ENCODE measurements around the gene SMDT1. TPM values are rescaled to one million over a fixed set of nuclear protein-coding genes. Genes with fewer than 3 reads are reported as not detected.
A peak's percentile ranks its signal among the peaks of the same experiment; 100 is the strongest.

Gene SMDT1
- total and polyA plus RNA-seq, 9 of the 15 experiments (the other 6 are each of a cell fraction or from before 2014, with no cell fraction given) = 7.9 to 65.2 (median 14.3) TPM

DNA sequence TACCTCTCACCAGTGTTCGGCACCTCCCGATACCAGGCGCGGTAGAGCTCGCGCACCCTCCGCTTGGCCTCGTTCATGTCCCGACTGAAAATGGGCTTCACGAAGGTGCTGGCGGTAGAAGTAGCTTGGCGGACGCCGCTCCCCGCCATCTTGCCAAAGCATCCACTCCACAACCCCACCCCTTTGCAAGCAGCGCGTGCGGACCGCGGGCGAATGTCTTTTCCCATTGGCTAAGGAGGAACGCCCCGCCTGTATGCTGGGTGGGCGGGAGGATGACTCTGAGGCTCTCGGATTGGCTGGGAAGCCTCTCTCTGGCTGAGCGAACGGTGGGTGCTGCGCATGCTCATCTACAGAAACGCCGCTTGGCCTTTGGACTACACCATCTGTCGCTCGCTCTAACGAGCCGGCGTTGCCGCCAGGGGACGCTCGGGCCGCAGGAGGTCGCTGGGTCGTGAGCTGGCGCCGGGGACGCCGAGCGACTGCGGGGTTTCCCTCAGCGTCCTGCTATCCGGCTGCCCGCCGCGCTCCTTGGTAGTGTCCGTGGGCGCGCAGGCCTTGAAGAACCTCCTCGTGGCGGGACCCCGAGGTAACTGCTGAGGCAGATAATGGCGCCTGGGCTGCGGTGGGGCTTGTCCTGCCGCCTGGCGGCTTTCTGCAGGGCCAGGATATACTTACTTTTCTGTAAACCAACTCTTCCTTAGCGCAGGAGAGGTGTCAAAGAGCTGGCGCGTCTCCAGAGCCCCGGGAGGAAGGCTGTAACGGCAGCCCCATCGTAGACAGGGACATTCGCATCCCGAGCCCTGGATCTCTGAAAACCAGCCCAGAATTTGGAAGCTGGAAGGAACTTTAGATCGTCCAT is 11.3 kb downstream of the SMDT1 start, which contains the start of gene NDUFA6 (continued):
- TF ChIP-seq, protein P1, sequence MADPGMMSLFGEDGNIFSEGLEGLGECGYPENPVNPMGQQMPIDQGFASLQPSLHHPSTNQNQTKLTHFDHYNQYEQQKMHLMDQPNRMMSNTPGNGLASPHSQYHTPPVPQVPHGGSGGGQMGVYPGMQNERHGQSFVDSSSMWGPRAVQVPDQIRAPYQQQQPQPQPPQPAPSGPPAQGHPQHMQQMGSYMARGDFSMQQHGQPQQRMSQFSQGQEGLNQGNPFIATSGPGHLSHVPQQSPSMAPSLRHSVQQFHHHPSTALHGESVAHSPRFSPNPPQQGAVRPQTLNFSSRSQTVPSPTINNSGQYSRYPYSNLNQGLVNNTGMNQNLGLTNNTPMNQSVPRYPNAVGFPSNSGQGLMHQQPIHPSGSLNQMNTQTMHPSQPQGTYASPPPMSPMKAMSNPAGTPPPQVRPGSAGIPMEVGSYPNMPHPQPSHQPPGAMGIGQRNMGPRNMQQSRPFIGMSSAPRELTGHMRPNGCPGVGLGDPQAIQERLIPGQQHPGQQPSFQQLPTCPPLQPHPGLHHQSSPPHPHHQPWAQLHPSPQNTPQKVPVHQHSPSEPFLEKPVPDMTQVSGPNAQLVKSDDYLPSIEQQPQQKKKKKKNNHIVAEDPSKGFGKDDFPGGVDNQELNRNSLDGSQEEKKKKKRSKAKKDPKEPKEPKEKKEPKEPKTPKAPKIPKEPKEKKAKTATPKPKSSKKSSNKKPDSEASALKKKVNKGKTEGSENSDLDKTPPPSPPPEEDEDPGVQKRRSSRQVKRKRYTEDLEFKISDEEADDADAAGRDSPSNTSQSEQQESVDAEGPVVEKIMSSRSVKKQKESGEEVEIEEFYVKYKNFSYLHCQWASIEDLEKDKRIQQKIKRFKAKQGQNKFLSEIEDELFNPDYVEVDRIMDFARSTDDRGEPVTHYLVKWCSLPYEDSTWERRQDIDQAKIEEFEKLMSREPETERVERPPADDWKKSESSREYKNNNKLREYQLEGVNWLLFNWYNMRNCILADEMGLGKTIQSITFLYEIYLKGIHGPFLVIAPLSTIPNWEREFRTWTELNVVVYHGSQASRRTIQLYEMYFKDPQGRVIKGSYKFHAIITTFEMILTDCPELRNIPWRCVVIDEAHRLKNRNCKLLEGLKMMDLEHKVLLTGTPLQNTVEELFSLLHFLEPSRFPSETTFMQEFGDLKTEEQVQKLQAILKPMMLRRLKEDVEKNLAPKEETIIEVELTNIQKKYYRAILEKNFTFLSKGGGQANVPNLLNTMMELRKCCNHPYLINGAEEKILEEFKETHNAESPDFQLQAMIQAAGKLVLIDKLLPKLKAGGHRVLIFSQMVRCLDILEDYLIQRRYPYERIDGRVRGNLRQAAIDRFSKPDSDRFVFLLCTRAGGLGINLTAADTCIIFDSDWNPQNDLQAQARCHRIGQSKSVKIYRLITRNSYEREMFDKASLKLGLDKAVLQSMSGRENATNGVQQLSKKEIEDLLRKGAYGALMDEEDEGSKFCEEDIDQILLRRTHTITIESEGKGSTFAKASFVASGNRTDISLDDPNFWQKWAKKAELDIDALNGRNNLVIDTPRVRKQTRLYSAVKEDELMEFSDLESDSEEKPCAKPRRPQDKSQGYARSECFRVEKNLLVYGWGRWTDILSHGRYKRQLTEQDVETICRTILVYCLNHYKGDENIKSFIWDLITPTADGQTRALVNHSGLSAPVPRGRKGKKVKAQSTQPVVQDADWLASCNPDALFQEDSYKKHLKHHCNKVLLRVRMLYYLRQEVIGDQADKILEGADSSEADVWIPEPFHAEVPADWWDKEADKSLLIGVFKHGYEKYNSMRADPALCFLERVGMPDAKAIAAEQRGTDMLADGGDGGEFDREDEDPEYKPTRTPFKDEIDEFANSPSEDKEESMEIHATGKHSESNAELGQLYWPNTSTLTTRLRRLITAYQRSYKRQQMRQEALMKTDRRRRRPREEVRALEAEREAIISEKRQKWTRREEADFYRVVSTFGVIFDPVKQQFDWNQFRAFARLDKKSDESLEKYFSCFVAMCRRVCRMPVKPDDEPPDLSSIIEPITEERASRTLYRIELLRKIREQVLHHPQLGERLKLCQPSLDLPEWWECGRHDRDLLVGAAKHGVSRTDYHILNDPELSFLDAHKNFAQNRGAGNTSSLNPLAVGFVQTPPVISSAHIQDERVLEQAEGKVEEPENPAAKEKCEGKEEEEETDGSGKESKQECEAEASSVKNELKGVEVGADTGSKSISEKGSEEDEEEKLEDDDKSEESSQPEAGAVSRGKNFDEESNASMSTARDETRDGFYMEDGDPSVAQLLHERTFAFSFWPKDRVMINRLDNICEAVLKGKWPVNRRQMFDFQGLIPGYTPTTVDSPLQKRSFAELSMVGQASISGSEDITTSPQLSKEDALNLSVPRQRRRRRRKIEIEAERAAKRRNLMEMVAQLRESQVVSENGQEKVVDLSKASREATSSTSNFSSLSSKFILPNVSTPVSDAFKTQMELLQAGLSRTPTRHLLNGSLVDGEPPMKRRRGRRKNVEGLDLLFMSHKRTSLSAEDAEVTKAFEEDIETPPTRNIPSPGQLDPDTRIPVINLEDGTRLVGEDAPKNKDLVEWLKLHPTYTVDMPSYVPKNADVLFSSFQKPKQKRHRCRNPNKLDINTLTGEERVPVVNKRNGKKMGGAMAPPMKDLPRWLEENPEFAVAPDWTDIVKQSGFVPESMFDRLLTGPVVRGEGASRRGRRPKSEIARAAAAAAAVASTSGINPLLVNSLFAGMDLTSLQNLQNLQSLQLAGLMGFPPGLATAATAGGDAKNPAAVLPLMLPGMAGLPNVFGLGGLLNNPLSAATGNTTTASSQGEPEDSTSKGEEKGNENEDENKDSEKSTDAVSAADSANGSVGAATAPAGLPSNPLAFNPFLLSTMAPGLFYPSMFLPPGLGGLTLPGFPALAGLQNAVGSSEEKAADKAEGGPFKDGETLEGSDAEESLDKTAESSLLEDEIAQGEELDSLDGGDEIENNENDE (IDR thresholded peaks at IDR 0.05; ENCODE audit: low read depth, low read length) = no peak
- TF ChIP-seq TEAD4 (IDR thresholded peaks at IDR 0.05; ENCODE audit: low read length) (0 out of 2 replicates have a peak, but pooled peaks have one; percentile 8), TEAD4 (CRISPR knock-in tag; IDR thresholded peaks at IDR 0.05; ENCODE audit: borderline replicate concordance) (no peak), RFX1 (IDR thresholded peaks at IDR 0.05) (no peak), POU5F1 (IDR thresholded peaks at IDR 0.05; ENCODE audit: borderline replicate concordance, low read depth, low read length, partially characterized antibody) (no peak), RCOR1 (IDR thresholded peaks at IDR 0.05; ENCODE audit: borderline replicate concordance in 1 of 2, low read depth in 2 of 2, low read length in 2 of 2) (peak in 1 of 2 experiments; percentile 29; a peak in 1 of 4 replicates), ZNF3 (CRISPR knock-in tag; IDR thresholded peaks at IDR 0.05) (no peak), MAZ (CRISPR knock-in tag; conservative IDR thresholded peaks at IDR 0.05 in 1 of 2, IDR thresholded peaks at IDR 0.05 in 1 of 2) (peak; percentile 45 to 54; a peak in 2 of 4 replicates), CREM (IDR thresholded peaks at IDR 0.05; ENCODE audit: low read depth) (peak; percentile 74; the same call in 1 of the 2 replicates), CREB3L1 (IDR thresholded peaks at IDR 0.05; ENCODE audit: borderline replicate concordance, low read depth) (peak; percentile 63; the same call in 1 of the 2 replicates)
- TF ChIP-seq, protein P2, sequence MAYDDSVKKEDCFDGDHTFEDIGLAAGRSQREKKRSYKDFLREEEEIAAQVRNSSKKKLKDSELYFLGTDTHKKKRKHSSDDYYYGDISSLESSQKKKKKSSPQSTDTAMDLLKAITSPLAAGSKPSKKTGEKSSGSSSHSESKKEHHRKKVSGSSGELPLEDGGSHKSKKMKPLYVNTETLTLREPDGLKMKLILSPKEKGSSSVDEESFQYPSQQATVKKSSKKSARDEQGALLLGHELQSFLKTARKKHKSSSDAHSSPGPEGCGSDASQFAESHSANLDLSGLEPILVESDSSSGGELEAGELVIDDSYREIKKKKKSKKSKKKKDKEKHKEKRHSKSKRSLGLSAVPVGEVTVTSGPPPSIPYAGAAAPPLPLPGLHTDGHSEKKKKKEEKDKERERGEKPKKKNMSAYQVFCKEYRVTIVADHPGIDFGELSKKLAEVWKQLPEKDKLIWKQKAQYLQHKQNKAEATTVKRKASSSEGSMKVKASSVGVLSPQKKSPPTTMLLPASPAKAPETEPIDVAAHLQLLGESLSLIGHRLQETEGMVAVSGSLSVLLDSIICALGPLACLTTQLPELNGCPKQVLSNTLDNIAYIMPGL (CRISPR knock-in tag; IDR thresholded peaks at IDR 0.05) = 0 out of 2 replicates have a peak, but pooled peaks have one; percentile 28

All from K562 (cell line).